ENCODE results near the gene XXYLT1.

DNA sequence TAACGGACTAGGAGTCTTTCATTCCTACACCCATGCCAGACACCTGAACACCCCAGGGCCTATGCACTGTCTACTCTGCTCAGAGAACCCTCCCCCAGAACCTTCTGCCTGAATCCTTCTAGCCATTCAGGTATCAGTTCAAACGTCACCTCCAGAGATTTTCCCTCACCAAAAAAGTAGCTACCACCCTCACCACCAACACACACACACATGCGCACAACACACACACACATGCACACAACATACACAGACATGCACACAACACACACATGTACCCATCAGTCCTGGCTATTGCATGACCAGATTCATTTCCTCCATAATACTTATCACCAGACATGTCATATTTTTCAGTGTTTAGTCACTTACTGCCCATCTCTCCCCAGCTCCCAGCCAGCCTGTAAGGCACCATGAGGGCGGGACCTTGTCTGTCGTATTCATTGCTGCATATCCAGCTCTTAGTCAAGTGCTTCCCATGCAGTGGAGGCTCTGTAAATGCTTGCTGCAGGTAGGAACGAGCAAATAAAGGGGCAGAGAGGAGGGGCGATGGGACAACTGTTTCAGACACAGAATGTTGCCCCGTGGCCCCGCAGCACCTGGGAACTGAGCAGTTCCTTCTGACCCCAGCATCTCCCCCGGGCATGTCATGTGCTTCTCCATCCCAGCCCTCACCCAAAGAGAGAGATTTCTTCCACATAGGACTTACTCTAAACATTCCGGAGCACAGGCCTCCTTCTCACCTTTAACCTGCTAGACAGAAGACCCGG lies 29.2 kb downstream of the XXYLT1 start:
- TF ChIP-seq CTCF (IDR thresholded peaks at IDR 0.05; ENCODE audit: control extremely low read depth in 1 of 3, insufficient read depth in 1 of 3, low read depth in 1 of 3, low read length in 3 of 3) (no peak), BCL11A (IDR thresholded peaks at IDR 0.05; ENCODE audit: low read depth in 2 of 2, low read length in 2 of 2) (no peak), HDAC6 (IDR thresholded peaks at IDR 0.05; ENCODE audit: low read depth, low read length) (no peak), SIRT6 (IDR thresholded peaks at IDR 0.05; ENCODE audit: low read length) (no peak), BRCA1 (IDR thresholded peaks at IDR 0.05; ENCODE audit: low read depth, low read length) (no peak), KDM1A (IDR thresholded peaks at IDR 0.05; ENCODE audit: borderline replicate concordance, low read length) (no peak), JUND (IDR thresholded peaks at IDR 0.05; ENCODE audit: low read length) (no peak)
